ENCODE data around the gene ZNF83.

Gene ZNF83

DNA sequence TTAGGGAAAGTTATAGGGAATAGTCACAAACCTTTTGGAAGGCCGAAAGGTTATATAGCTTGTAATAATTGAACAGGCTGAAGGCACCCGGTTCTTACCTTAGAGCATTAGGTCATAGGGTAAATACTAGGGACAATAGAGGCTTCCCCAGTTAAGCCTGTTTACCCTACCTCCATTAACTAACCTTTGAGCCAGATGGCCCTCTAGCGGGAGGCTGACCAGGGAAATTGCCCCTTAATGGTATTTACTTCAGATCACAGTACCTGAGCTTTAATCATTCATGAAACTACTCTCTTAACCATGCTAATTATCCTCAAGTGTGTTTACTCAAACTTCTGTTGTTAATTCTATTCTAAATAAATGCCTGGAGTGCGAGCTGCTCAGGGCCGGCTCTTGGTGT lies 20.4 kb upstream of the ZNF83 start:
- TF ChIP-seq, protein P1, sequence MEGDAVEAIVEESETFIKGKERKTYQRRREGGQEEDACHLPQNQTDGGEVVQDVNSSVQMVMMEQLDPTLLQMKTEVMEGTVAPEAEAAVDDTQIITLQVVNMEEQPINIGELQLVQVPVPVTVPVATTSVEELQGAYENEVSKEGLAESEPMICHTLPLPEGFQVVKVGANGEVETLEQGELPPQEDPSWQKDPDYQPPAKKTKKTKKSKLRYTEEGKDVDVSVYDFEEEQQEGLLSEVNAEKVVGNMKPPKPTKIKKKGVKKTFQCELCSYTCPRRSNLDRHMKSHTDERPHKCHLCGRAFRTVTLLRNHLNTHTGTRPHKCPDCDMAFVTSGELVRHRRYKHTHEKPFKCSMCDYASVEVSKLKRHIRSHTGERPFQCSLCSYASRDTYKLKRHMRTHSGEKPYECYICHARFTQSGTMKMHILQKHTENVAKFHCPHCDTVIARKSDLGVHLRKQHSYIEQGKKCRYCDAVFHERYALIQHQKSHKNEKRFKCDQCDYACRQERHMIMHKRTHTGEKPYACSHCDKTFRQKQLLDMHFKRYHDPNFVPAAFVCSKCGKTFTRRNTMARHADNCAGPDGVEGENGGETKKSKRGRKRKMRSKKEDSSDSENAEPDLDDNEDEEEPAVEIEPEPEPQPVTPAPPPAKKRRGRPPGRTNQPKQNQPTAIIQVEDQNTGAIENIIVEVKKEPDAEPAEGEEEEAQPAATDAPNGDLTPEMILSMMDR (IDR thresholded peaks at IDR 0.05) = no peak

DNA sequence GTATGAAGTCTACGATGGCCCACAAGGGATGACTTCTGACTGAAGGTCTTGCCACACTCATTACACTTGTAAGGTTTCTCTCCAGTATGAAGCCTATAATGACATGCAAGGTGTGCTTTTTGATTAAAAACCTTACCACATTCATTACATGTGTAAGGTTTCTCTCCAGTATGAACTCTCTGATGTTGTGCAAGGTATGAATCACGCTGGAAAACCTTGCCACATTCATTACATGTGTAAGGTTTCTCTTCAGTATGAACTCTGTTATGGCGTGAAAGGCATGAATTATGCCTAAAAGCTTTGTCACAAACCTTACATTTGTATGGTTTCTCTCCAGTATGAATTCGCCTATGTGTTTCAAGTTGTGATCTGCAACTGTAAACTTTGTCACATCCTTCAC lies 15.0 kb upstream of the ZNF83 start:
- TF ChIP-seq, protein P1 (IDR thresholded peaks at IDR 0.05) = no peak

DNA sequence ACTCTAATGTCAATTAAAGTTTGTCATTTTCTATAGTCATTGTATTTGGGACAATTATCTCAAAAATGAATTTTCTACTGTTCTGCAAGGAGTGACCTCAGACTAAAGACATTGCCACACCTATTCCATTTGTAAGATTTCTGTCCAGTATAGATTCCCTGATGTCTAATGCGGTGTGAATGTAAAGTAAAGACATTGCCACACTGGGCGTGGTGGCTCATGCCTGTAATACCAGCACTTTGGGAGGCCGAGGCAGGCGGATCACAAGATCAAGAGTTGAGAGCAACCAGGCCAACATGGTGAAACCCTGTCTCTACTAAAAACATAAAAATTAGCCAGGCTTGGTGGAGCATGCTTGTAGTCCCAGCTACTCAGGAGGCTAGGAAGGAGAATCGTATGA lies 13.8 kb upstream of the ZNF83 start:
- TF ChIP-seq, protein P1 (IDR thresholded peaks at IDR 0.05) = no peak

DNA sequence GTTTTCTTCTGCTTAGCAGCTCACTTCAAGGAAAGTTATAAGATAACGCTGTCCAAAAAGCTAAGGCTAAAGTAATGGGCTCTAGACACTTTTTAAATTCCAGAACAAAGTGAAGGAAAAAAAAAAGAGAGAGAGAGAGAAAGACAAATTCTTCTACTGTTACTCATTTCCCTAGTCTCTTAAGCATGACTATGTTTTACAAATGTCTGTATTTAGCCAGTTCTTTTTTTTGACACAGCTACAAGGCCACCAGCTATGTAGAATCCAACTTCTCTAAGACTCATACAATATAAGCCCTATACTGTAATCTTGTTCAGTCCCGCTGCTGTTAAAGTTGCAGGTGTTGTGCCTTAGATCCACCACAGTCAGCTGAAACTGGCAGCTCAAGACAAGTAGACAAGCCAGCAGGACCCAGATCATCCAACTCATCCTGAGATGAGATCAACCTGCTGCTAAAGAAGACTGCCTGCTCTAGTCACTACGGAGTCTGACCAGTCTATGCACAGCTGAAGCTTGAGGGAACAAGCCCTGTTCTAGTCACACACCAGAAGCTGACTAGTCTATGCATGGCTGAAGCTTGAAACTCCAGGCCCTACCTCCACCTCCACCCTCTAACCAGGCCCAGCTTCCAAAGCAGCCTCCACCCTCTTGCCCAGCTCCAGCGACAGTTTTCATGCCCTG lies 10.3 kb upstream of the ZNF83 start:
- TF ChIP-seq, protein P1 (IDR thresholded peaks at IDR 0.05) = no peak

DNA sequence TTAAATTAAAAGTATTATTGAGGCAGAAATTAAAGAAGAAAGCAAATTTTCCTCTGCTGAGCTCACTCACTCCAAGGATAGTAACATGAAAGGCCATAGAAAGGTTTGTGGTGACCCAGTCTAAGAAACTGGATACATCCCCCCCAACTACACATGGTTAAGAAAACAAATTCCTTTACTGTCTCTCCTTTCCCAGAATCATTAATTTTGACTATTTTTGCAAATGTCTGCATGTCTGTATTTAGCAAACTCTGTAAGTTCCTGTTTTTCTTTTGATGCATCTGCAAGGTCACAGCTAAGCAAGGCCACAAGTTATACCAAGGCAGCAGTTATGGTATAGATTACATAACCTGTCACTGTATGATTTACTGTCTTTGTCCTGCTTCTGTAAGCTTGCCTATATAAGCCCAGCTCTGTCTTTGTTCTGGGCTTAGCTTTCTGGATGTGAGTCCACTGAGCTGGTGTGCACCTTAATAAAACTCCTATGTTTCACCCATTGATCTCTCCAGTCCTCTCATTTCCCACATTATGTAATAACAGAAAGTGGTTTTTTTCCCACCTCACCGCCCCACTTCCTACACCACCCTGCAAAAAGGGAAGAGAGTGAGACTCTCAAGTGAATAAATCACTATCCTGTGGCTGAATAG lies 8.5 kb upstream of the ZNF83 start:
- TF ChIP-seq, protein P1 (IDR thresholded peaks at IDR 0.05) = no peak

DNA sequence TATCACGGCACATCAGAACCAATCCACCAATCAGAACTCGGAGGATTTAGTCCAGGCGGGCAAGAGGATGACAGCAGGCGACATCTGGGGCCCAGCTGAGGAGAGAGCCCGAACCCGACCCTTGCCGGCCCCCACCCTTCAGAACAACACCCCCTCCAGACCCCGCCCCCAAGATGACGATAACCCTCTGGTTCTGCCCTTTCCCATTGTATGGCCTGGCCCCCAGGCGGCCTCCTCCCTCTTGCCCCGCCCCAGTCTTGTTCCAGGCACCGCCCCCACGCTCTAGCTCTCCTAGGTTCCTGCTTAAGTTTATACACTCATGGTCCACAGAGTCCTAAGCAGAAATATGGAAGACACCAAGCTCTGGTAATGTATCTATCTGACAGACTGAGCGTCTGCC lies 2.8 kb upstream of the ZNF83 start:
- TF ChIP-seq, protein P1 (IDR thresholded peaks at IDR 0.05) = no peak

DNA sequence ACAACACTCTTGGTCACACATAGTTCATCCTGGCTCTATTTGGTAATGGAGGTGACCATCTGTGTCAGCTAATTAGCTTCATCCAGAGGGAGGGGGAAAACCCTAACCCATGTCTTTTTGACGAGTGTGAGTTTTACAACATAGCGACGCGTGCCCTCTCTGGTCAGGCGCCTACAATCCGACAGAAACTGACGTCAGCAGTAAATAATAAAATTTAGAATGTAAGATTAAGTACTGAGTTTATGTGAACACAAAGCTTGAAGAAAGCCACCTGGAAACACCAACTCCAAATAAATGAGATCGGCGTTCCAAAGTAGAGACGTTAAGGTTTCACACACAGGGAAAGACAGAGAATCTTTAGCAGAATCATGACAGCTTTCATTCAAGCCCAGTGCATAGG lies 1.8 kb upstream of the ZNF83 start:
- TF ChIP-seq, protein P1 (IDR thresholded peaks at IDR 0.05) = no peak

Measured in LNCAP (cell line).